Spleen (tissue), 11 donors: Measurements from ENCODE around the gene HS2ST1. TPM values are rescaled to one million over a fixed set of nuclear protein-coding genes. Genes with fewer than 3 reads are reported as not detected.

Experiments
- DNase-seq: peaks from one replicate; pipeline ENCODE4 v3.0.0-alpha.2; 2020
- H3K27ac ChIP-seq, 8 donors: fragments of 200-600 bp; sonication (generic) in 7 of 8; 1 replicate in 4 of 8; 2 replicates in 4 of 8; pipeline versions ENCODE4 v1.5.0 to v1.8.0; 2016 to 2021; ENCODE audit warnings: inconsistent platforms in 4 of 8, mild to moderate bottlenecking in 4 of 8, moderate library complexity in 1 of 8
- H3K27me3 ChIP-seq, 7 donors: fragments of 200-600 bp; sonication (generic) in 6 of 7; replicated peaks in 1 of 7; 1 replicate in 4 of 7; 2 replicates in 3 of 7; pipeline versions ENCODE4 v1.5.0 to v1.8.0; 2016 to 2021; ENCODE audit warnings: inconsistent platforms in 3 of 7, mild to moderate bottlenecking in 1 of 7
- H3K36me3 ChIP-seq, 6 donors: fragments of 200-600 bp; sonication (generic) in 5 of 6; 1 replicate in 4 of 6; 2 replicates in 2 of 6; pipeline versions ENCODE4 v1.5.0 to v1.8.0; 2016 to 2021; ENCODE audit warnings: inconsistent platforms in 2 of 6
- H3K4me1 ChIP-seq, 6 donors: fragments of 200-600 bp; sonication (generic) in 5 of 6; 1 replicate in 3 of 6; 2 replicates in 3 of 6; pipeline versions ENCODE4 v1.5.0 to v1.8.0; 2016 to 2021; ENCODE audit warnings: inconsistent platforms in 3 of 6
- H3K4me3 ChIP-seq, 8 donors: fragments of 200-600 bp; sonication (generic) in 7 of 8; 1 replicate in 4 of 8; 2 replicates in 4 of 8; pipeline versions ENCODE4 v1.5.0 to v1.8.0; 2016 to 2021; ENCODE audit warnings: inconsistent platforms in 4 of 8, mild to moderate bottlenecking in 4 of 8, moderate library complexity in 2 of 8
- H3K9me3 ChIP-seq, 8 donors: fragments of 200-600 bp; sonication (generic) in 7 of 8; 1 replicate in 4 of 8; 2 replicates in 4 of 8; pipeline versions ENCODE4 v1.5.0 to v1.8.0; 2016 to 2021; ENCODE audit warnings: inconsistent platforms in 4 of 8
- POLR2A ChIP-seq, 3 donors: fragments of 450-650 bp; IDR thresholded peaks; one replicate each; pipeline ENCODE4 v1.5.1; 2017; ENCODE audit warnings: antibody characterized with exemption in 3 of 3, mild to moderate bottlenecking in 1 of 3
- POLR2AphosphoS5 ChIP-seq, 3 donors: sonication (generic); formaldehyde crosslinking; IDR thresholded peaks; one replicate each; pipeline ENCODE4 v1.5.1; 2017; ENCODE audit warnings: antibody characterized with exemption in 3 of 3
- WGBS, 5 donors: extraction: QIAGEN DNeasy Blood & Tissue Kit in 3 of 5; methylation state at CpG; one replicate each; pipeline versions ENCODE4 v1.1.5 to v1.1.7; 2013 to 2018; 5-methylcytosine and 5-hydroxymethylcytosine counted together
- intact Hi-C: fragments of 100-400 bp; cut with DNase I; formaldehyde crosslinking; loops from one replicate; pipeline ENCODE4 v1.15.0; 2023; ENCODE audit warnings: low total_unique reads
- polyA plus RNA-seq, 3 donors: library from polyadenylated mRNA; stranded (reverse); fragments of 200-250 nt; gene quantifications; one replicate each; pipeline ENCODE4 v1.2.1, GENCODE V29; 2013
- total RNA-seq, 7 donors: library from RNA; depleted of rRNA in 3 of 7; stranded (reverse); fragments of >200 nt in 3 of 7; fragmentation: NEBNext Ultra II Directional in 4 of 7; extraction: Animal tissue kit (Norgen Biotek cat#: 25700) in 4 of 7; gene quantifications; one replicate each; pipeline versions ENCODE4 v1.1.0 to v1.2.1, GENCODE V29; 2016 to 2021
- TF ChIP-seq, protein P1 (sequence below), 11 experiments: fragments of 200-600 bp in 7 of 11; fragments of 450-650 bp in 4 of 11; sonication (generic) in 4 of 11; IDR thresholded peaks in 8 of 11; conservative IDR thresholded peaks in 3 of 11; 1 replicate in 7 of 11; 2 replicates in 4 of 11; pipeline versions ENCODE4 v1.4.0 to v1.8.0; 2016 to 2021; ENCODE audit warnings: antibody characterized with exemption in 11 of 11, inconsistent platforms in 4 of 11, mild to moderate bottlenecking in 1 of 11
- donor health status: healthy with polysubstance abuse.
- donor health status: DM: no; HTN: no; CAD: no; lungs with moderate emphysema.
- donor health status: DM: no; HTN: no; CAD: no.
- donor health status: Bipolar disorder and iron deficiency.
- donor health status: healthy.
- donor health status: DM: no; HTN: no; CAD: no.
- donor health status: DM: yes; HTN: yes; CAD: no.

HS2ST1 gene
- total and polyA plus RNA-seq, 10 donors: 4.6 to 32.9 (median 22.3) TPM

- Histone ChIP-seq H3K27ac (no peak overlapping the region), H3K27me3 (no peaks in the 10 kb centered on the region), H3K4me3 (no peak overlapping the region), H3K4me1 (peaks cover 0 to 32% (median 15%) of the 10 kb centered on the region in 6 donors), H3K36me3 (peaks cover 0 to 9% (median 0%) of the 10 kb centered on the region in 6 donors), H3K9me3 (peaks cover 0 to 54% (median 43%) of the 10 kb centered on the region in 8 donors)
- WGBS, 5 donors: 96 to 98% (median 97%) methylated on average over 7 to 8 of the region's 8 CpGs
- no peak for DNase-seq
- intact Hi-C loops: no loop called here
- TF ChIP-seq POLR2AphosphoS5 (IDR thresholded peaks at IDR 0.05): no peak
- TF ChIP-seq, protein P1, sequence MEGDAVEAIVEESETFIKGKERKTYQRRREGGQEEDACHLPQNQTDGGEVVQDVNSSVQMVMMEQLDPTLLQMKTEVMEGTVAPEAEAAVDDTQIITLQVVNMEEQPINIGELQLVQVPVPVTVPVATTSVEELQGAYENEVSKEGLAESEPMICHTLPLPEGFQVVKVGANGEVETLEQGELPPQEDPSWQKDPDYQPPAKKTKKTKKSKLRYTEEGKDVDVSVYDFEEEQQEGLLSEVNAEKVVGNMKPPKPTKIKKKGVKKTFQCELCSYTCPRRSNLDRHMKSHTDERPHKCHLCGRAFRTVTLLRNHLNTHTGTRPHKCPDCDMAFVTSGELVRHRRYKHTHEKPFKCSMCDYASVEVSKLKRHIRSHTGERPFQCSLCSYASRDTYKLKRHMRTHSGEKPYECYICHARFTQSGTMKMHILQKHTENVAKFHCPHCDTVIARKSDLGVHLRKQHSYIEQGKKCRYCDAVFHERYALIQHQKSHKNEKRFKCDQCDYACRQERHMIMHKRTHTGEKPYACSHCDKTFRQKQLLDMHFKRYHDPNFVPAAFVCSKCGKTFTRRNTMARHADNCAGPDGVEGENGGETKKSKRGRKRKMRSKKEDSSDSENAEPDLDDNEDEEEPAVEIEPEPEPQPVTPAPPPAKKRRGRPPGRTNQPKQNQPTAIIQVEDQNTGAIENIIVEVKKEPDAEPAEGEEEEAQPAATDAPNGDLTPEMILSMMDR (IDR thresholded peaks at IDR 0.05 in 8 of 11, conservative IDR thresholded peaks at IDR 0.05 in 3 of 11): no peak
- TF ChIP-seq POLR2A (IDR thresholded peaks at IDR 0.05): no peak
These were observed 10.0 kb downstream of the HS2ST1 start for GRCh38 chr1:86924324-86924960.

- DNase-seq: no peak
- intact Hi-C loops: no loop called here
- H3K27me3 ChIP-seq: no peaks in the 10 kb centered on the region
- peak overlapping the region in 1 of 8 donors; percentile 22 for H3K27ac ChIP-seq
- peaks cover 0 to 36% (median 14%) of the 10 kb centered on the region in 6 donors for H3K4me1 ChIP-seq
- peaks cover 0 to 9% (median 0%) of the 10 kb centered on the region in 6 donors for H3K36me3 ChIP-seq
- WGBS, 5 donors: 93 to 100% (median 100%) methylated on average over 1 of the region's 1 CpG
- H3K4me3 ChIP-seq: no peak overlapping the region
- peaks cover 0 to 54% (median 43%) of the 10 kb centered on the region in 8 donors for H3K9me3 ChIP-seq
- no peak for TF ChIP-seq POLR2AphosphoS5 (IDR thresholded peaks at IDR 0.05)
- TF ChIP-seq, protein P1 (IDR thresholded peaks at IDR 0.05 in 8 of 11, conservative IDR thresholded peaks at IDR 0.05 in 3 of 11): no peak
- TF ChIP-seq POLR2A (IDR thresholded peaks at IDR 0.05): no peak
These were observed 11.3 kb downstream of the HS2ST1 start for GRCh38 chr1:86925742-86926141.

DNA sequence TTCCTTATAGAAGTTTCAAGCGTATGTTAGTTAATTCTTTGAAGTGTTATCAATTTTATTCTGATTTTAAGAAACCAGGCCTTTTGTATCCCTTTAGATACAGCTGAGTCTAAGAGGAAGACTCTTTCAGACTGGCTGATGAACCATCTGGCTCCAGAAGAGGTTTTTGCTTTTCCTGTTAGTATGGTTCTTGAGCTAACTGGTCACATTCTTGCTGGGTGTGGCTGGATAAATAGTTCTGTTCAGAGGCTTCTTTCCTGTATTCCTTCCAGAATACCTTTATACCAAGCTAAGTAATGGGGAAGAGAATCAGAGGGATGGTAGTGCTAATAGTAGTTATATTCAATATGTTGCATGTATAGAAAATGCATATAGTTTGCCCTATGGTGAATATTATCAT is 12.4 kb downstream of the HS2ST1 start:
- H3K27ac ChIP-seq: peak overlapping the region in 2 of 8 donors; percentile 1 to 22
- peaks cover 0 to 36% (median 14%) of the 10 kb centered on the region in 6 donors for H3K4me1 ChIP-seq
- TF ChIP-seq POLR2AphosphoS5 (IDR thresholded peaks at IDR 0.05) (no peak), POLR2A (IDR thresholded peaks at IDR 0.05) (no peak)
- TF ChIP-seq, protein P1 (IDR thresholded peaks at IDR 0.05 in 8 of 11, conservative IDR thresholded peaks at IDR 0.05 in 3 of 11): no peak
- H3K9me3 ChIP-seq: peaks cover 0 to 43% (median 37%) of the 10 kb centered on the region in 8 donors
- H3K27me3 ChIP-seq: no peaks in the 10 kb centered on the region
- 92 to 100% (median 96%) methylated on average over 1 of the region's 1 CpG for WGBS, 5 donors
- peaks cover 0 to 8% (median 0%) of the 10 kb centered on the region in 6 donors for H3K36me3 ChIP-seq
- intact Hi-C loops: no loop called here
- no peak for DNase-seq
- no peak overlapping the region for H3K4me3 ChIP-seq

DNA sequence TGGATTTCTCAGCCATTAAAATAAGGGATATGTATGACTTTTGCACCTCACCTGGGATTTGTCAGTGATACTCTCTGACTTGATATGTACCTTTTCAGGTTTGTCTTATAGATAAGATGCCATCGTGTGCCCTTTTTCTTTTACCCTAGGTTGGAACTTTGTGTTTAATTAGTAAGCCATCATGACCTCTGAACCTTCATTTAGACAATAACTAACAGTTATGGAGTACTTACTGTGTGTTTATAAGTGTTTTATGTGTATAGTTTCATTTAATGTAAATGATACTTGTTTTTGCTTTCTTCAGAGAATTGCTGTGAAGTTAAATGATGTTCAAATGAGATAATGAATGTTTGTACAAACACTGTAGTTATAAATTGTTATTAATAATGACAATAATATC is 14.4 kb downstream of the HS2ST1 start:
- no peak overlapping the region for H3K27ac ChIP-seq
- no peak overlapping the region for H3K4me3 ChIP-seq
- intact Hi-C loops: no loop called here
- peaks cover 0 to 25% (median 19%) of the 10 kb centered on the region in 8 donors for H3K9me3 ChIP-seq
- peaks cover 0 to 8% (median 0%) of the 10 kb centered on the region in 6 donors for H3K36me3 ChIP-seq
- WGBS, 5 donors: 83 to 96% (median 89%) methylated on average over 1 of the region's 1 CpG
- no peaks in the 10 kb centered on the region for H3K27me3 ChIP-seq
- no peak for DNase-seq
- H3K4me1 ChIP-seq: peaks cover 0 to 36% (median 14%) of the 10 kb centered on the region in 6 donors
- no peak for TF ChIP-seq POLR2AphosphoS5 (IDR thresholded peaks at IDR 0.05)
- TF ChIP-seq, protein P1 (IDR thresholded peaks at IDR 0.05 in 8 of 11, conservative IDR thresholded peaks at IDR 0.05 in 3 of 11): no peak
- no peak for TF ChIP-seq POLR2A (IDR thresholded peaks at IDR 0.05)
